PC-3 (cell line): ENCODE measurements around the gene CSRNP3. TPM values are rescaled to one million over a fixed set of nuclear protein-coding genes. Genes with fewer than 3 reads are reported as not detected.
A peak's percentile ranks its signal among the peaks of the same experiment; 100 is the strongest.

Source experiments
- ATAC-seq: fragments of 200-7000 bp; cut with Tn5 transposase; 2 replicates; pipeline ENCODE4 v1.9.1; 2020; ENCODE audit warnings: mild to moderate bottlenecking, moderate library complexity
- BruUV-seq: library from RNA; stranded (reverse); fragments of 400-500 nt; replicated peaks from 2 replicates; lab custom pipeline; 2021; lab: Mats Ljungman, UMichigan
- CTCF ChIA-PET: fragments of 300-600 bp; sonication (Branson Sonifier 250); formaldehyde crosslinking; loops from one replicate; lab custom pipeline; 2022; ENCODE audit warnings: antibody characterized with exemption; lab: Charles Lee
- POLR2A ChIA-PET: fragments of 300-600 bp; sonication (Branson Sonifier 250); formaldehyde crosslinking; loops from one replicate; lab custom pipeline; 2022; ENCODE audit warnings: antibody characterized with exemption; ENCODE audit not compliant: unreplicated experiment; lab: Charles Lee
- DNase-seq: peaks from one replicate; pipeline ENCODE4 v3.0.0-alpha.2; 2015
- H2AFZ ChIP-seq: fragments of 300-600 bp; sonication (generic); 2 replicates; pipeline ENCODE4 v1.6.0; 2016; ENCODE audit warnings: antibody characterized with exemption, low read length
- H3F3A ChIP-seq: fragments of 300-600 bp; sonication (generic); one replicate; pipeline ENCODE4 v1.6.0; 2017; ENCODE audit warnings: antibody characterized with exemption, low read length, control low read depth, mild to moderate bottlenecking; ENCODE audit not compliant: unreplicated experiment
- H3K27ac ChIP-seq: fragments of 300-600 bp; sonication (generic); 2 replicates; pipeline ENCODE4 v1.5.1; 2016; ENCODE audit warnings: mild to moderate bottlenecking, low read length
- H3K27me3 ChIP-seq: fragments of 300-600 bp; sonication (generic); 2 replicates; pipeline ENCODE4 v1.6.1; 2016; ENCODE audit warnings: low read length, mixed read lengths
- H3K36me3 ChIP-seq: fragments of 300-600 bp; sonication (generic); 2 replicates; pipeline ENCODE4 v1.6.1; 2016; ENCODE audit warnings: low read depth, mixed run types, low read length, mixed read lengths
- H3K4me1 ChIP-seq: fragments of 300-600 bp; sonication (generic); 2 replicates; pipeline ENCODE4 v1.5.1; 2016; ENCODE audit warnings: low read length; ENCODE audit not compliant: insufficient read depth
- H3K4me2 ChIP-seq: fragments of 300-600 bp; sonication (generic); 2 replicates; pipeline ENCODE4 v1.6.0; 2016; ENCODE audit warnings: low read length
- H3K4me3 ChIP-seq: fragments of 300-600 bp; sonication (generic); 2 replicates; pipeline ENCODE4 v1.5.1; 2016; ENCODE audit warnings: mild to moderate bottlenecking, low read length, mixed read lengths
- H3K79me2 ChIP-seq: fragments of 300-600 bp; sonication (generic); 2 replicates; pipeline ENCODE4 v1.6.1; 2017; ENCODE audit warnings: low read length, mixed read lengths
- H3K9ac ChIP-seq: fragments of 300-600 bp; sonication (generic); 2 replicates; pipeline ENCODE4 v1.6.0; 2016; ENCODE audit warnings: mild to moderate bottlenecking, low read length
- H3K9me2 ChIP-seq: fragments of 300-600 bp; sonication (generic); replicated peaks from 2 replicates; pipeline ENCODE4 v1.6.1; 2016; ENCODE audit warnings: mixed run types, low read length, mixed read lengths
- H3K9me3 ChIP-seq: fragments of 300-600 bp; sonication (generic); 2 replicates; pipeline ENCODE4 v1.6.1; 2016; ENCODE audit warnings: low read length, mixed read lengths
- H4K20me1 ChIP-seq: fragments of 300-600 bp; sonication (generic); 2 replicates; pipeline ENCODE4 v1.6.1; 2016; ENCODE audit warnings: low read length, mixed read lengths
- CTCF ChIP-seq: fragments of 300-600 bp; sonication (generic); conservative IDR thresholded peaks from 2 replicates; pipeline ENCODE4 v1.5.1; 2017; ENCODE audit warnings: antibody characterized with exemption, low read depth, mild to moderate bottlenecking, low read length
- EZH2 ChIP-seq: fragments of 300-600 bp; sonication (generic); IDR thresholded peaks from one replicate; pipeline ENCODE4 v1.6.1; 2017; ENCODE audit warnings: antibody characterized with exemption, mild to moderate bottlenecking, low read length; ENCODE audit not compliant: unreplicated experiment
- EZH2phosphoT487 ChIP-seq: fragments of 300-600 bp; sonication (generic); IDR thresholded peaks from 2 replicates; pipeline ENCODE4 v1.6.1; 2018; ENCODE audit warnings: mild to moderate bottlenecking, antibody characterized with exemption, low read length, borderline replicate concordance
- intact Hi-C: fragments of 100-400 bp; cut with micrococcal nuclease; formaldehyde crosslinking; loops from 2 replicates; pipeline ENCODE4 v1.9.0; 2023
- total RNA-seq: library from RNA; depleted of rRNA; stranded (reverse); fragments of >200 nt; gene quantifications from 2 replicates; pipeline ENCODE4 v1.2.3, GENCODE V29; 2014

CSRNP3 gene
- total RNA-seq, 1 experiment from 2014 or later, result 2.2 TPM

GRCh38 chr2:165575044-165575615 lies 105.6 kb downstream of the CSRNP3 start:
- H3F3A ChIP-seq, result no peaks in the 10 kb centered on the region
- H3K27me3 ChIP-seq, result no peaks in the 10 kb centered on the region
- intact Hi-C loops, result no loop called here
- POLR2A ChIA-PET, result interaction anchor here (0.6 kb wide), 1 partner anchor 417 kb away, joined by 3 read pairs; no protein-coding TSS in a partner anchor
- BruUV-seq, result no TSS peak
- 0 out of 2 replicates have a peak overlapping the region, but pooled peaks have one; percentile 84 for H2AFZ ChIP-seq
- no peaks in the 10 kb centered on the region for H4K20me1 ChIP-seq
- no peaks in the 10 kb centered on the region for H3K79me2 ChIP-seq
- no peak overlapping the region for H3K4me3 ChIP-seq
- ATAC-seq, result no peak
- H3K9me2 ChIP-seq, result no peaks in the 10 kb centered on the region
- peak overlapping the region; percentile 91 for H3K4me2 ChIP-seq
- CTCF ChIA-PET, result no interaction called here
- H3K4me1 ChIP-seq, result peaks cover 14% of the 10 kb centered on the region
- no peak overlapping the region for H3K9ac ChIP-seq
- H3K36me3 ChIP-seq, result no peaks in the 10 kb centered on the region
- no peaks in the 10 kb centered on the region for H3K9me3 ChIP-seq
- H3K27ac ChIP-seq, result no peak overlapping the region
- no peak for DNase-seq
- TF ChIP-seq EZH2phosphoT487 (no peak), CTCF (no peak), EZH2 (no peak)

- H3F3A ChIP-seq, result no peaks in the 10 kb centered on the region
- no peaks in the 10 kb centered on the region for H3K27me3 ChIP-seq
- H3K4me2 ChIP-seq, result no peak overlapping the region
- no peak for DNase-seq
- H3K9ac ChIP-seq, result no peak overlapping the region
- TF ChIP-seq EZH2phosphoT487 (no peak), EZH2 (no peak), CTCF (no peak)
- POLR2A ChIA-PET, result no interaction called here
- H4K20me1 ChIP-seq, result no peaks in the 10 kb centered on the region
- no peak overlapping the region for H3K4me3 ChIP-seq
- CTCF ChIA-PET, result no interaction called here
- intact Hi-C loops, result no loop called here
- H2AFZ ChIP-seq, result no peak overlapping the region
- H3K36me3 ChIP-seq, result no peaks in the 10 kb centered on the region
- H3K9me2 ChIP-seq, result no peaks in the 10 kb centered on the region
- H3K27ac ChIP-seq, result no peak overlapping the region
- no peaks in the 10 kb centered on the region for H3K79me2 ChIP-seq
- H3K4me1 ChIP-seq, result peaks cover 14% of the 10 kb centered on the region
- no peak for ATAC-seq
- no peaks in the 10 kb centered on the region for H3K9me3 ChIP-seq
- BruUV-seq, result no TSS peak
These were observed 107.1 kb downstream of the CSRNP3 start for GRCh38 chr2:165576409-165577154.

- peak overlapping the region; percentile 5; the same call in 1 of the 2 replicates for H3K27ac ChIP-seq
- no peaks in the 10 kb centered on the region for H3K27me3 ChIP-seq
- H4K20me1 ChIP-seq, result no peaks in the 10 kb centered on the region
- CTCF ChIA-PET, result no interaction called here
- no peak overlapping the region for H3K9ac ChIP-seq
- no peaks in the 10 kb centered on the region for H3F3A ChIP-seq
- intact Hi-C loops, result no loop called here
- peaks cover 49% of the 10 kb centered on the region for H3K4me1 ChIP-seq
- TF ChIP-seq EZH2, result no peak
- no peak for TF ChIP-seq EZH2phosphoT487
- no peak for TF ChIP-seq CTCF
- no peak overlapping the region for H3K4me3 ChIP-seq
- POLR2A ChIA-PET, result no interaction called here
- ATAC-seq (peak; percentile 74), DNase-seq (peak; percentile 79)
- H3K36me3 ChIP-seq, result no peaks in the 10 kb centered on the region
- H3K9me3 ChIP-seq, result no peaks in the 10 kb centered on the region
- H2AFZ ChIP-seq, result no peak overlapping the region
- BruUV-seq, result no TSS peak
- peak overlapping the region; percentile 2; the same call in 1 of the 2 replicates for H3K4me2 ChIP-seq
- H3K9me2 ChIP-seq, result no peaks in the 10 kb centered on the region
- no peaks in the 10 kb centered on the region for H3K79me2 ChIP-seq
These were observed 112.9 kb downstream of the CSRNP3 start for GRCh38 chr2:165582409-165582808.
